ENCODE measurements around the gene ZSCAN22.
"Not testable (repeated sequence)": the region's sequence is repeated elsewhere in the genome, so short reads cannot be mapped to it uniquely, and the experiment has no call there.

Gene ZSCAN22

GRCh38 chr19:58326914-58327726 is at the start of gene ZSCAN22:
TSS of gene ZSCAN22 (plus strand) at chr19:58326994. CDS start at chr19:58334803, 7,809 bp downstream.
- peak; percentile 79 for DNase-seq

- no peak for DNase-seq
Measured at GRCh38 chr19:58277197-58277596, 49.6 kb upstream of the ZSCAN22 start.

DNA sequence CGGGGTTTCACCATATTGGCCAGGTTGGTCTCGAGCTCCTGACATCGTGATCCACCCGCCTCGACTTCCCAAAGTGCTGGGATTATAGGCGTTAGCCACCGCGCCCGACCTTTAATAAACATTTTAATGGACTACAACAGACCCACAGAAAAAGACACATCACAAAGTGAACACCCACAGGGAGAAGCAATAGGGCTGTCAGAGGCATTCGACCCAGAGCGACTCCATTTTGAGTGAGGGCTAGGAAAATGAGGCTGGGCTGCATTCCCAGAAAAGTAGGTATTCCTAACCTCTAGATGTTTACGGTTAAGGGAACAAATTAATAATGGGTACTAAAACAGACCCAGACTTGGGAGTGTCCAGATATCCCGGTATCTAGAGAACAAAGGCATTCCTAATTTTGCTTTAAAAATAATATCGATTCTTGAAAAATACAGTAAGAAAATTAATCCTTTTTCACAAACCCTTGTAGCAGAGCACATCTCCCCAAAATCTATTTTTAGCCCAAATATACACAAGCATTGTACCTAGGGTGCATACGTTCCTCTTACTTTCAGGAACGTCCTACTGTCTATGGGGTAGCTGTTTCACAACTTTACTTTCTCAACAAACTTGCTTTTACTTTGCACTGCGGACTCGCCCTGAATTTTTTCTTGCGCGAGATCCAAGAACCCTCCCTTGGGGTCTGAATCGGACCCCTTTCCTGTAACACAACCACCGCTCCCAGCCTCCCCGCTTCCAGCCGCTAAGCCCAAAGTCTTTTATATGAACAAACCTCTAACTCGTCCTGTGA is 48.9 kb upstream of the ZSCAN22 start:
- no peak for DNase-seq

- DNase-seq = peak; percentile 94
Measured at GRCh38 chr19:58278541-58279041, 48.2 kb upstream of the ZSCAN22 start, which contains the start of gene ZNF8. TSS of gene ZNF8 (plus strand) at chr19:58278955. CDS start at chr19:58279082, 127 bp downstream.

GRCh38 chr19:58279042-58279924 is 47.5 kb upstream of the ZSCAN22 start:
- DNase-seq = no peak

- no peak for DNase-seq
Measured at GRCh38 chr19:58279925-58280316, 46.9 kb upstream of the ZSCAN22 start.

DNA sequence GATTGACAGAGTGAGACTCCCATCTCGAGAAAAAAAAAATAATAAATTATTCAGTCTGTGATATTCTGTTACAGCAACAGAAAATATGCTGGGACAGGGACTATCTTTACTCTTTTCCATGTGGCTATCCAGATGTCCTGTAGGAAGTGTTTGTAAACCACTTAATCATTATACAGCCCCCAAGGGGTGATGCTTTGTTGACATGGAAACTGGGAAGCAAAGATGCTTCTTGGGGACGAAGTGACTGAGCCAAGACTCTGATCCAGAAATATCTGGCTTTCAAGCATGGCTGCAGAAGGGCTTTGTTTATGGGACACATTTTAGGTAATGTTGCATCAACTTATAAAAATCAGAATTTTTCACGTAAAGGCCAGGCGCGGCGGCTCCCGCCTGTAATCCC is 42.6 kb upstream of the ZSCAN22 start:
- no peak for DNase-seq

DNA sequence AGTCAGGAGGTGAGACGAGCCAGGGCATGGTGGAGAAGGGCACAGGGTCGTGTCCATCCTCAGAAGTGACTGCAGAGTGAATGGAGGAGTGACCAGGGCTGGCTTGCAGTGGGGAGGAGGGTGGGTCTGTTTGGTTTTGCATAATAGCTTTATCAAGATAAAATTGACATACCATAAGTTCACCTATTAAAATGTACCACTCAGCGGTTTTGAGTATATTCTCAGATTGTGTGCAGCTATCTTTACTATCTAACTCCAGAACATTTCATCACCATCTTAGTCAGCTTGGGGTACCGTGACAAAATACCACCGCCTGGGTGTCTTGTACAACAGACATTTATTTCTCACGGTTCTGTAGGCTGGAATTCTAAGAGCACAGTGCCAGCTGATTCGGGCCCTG is 34.9 kb upstream of the ZSCAN22 start:
- no peak for DNase-seq

DNA sequence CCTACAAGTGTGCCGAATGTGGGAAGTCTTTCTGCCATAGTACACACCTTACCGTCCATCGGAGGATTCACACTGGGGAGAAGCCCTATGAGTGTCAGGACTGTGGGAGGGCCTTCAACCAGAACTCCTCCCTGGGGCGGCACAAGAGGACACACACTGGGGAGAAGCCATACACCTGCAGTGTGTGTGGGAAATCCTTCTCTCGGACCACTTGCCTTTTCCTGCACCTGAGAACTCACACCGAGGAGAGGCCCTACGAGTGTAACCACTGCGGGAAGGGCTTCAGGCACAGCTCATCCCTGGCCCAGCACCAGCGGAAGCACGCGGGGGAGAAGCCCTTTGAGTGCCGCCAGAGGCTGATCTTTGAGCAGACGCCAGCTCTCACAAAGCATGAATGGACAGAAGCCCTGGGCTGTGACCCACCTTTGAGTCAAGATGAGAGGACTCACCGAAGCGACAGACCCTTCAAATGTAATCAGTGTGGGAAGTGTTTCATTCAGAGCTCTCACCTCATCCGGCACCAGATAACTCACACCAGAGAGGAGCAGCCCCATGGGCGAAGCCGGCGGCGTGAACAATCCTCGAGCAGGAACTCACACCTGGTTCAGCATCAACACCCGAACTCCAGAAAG is 31.9 kb upstream of the ZSCAN22 start:
- DNase-seq = no peak

- DNase-seq = no peak
Measured at GRCh38 chr19:58296104-58296503, 30.7 kb upstream of the ZSCAN22 start.

DNA sequence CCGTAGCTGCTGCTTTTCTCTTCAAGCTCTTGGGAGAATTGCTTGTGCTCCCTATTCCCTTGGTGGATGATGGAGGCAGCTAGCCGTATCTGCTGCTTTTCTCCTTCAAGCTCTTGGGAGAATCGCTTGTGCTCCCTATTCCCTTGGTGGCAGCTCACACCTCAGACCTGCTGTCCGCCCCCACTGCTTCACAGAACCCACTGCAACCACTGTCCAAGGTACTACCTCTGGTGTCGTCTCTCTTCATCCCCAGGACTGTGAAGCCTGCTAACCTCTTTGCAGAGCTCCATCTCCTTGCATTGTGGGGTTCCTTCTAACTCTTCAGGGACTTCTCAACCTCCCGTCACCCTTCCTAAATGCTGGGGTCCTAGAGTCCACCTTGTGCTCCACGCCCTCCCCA is 26.2 kb upstream of the ZSCAN22 start:
- no peak for DNase-seq

- no peak for DNase-seq
Measured at GRCh38 chr19:58304255-58304654, 22.5 kb upstream of the ZSCAN22 start.

- DNase-seq = no peak
Measured at GRCh38 chr19:58304748-58305064, 22.1 kb upstream of the ZSCAN22 start.

DNA sequence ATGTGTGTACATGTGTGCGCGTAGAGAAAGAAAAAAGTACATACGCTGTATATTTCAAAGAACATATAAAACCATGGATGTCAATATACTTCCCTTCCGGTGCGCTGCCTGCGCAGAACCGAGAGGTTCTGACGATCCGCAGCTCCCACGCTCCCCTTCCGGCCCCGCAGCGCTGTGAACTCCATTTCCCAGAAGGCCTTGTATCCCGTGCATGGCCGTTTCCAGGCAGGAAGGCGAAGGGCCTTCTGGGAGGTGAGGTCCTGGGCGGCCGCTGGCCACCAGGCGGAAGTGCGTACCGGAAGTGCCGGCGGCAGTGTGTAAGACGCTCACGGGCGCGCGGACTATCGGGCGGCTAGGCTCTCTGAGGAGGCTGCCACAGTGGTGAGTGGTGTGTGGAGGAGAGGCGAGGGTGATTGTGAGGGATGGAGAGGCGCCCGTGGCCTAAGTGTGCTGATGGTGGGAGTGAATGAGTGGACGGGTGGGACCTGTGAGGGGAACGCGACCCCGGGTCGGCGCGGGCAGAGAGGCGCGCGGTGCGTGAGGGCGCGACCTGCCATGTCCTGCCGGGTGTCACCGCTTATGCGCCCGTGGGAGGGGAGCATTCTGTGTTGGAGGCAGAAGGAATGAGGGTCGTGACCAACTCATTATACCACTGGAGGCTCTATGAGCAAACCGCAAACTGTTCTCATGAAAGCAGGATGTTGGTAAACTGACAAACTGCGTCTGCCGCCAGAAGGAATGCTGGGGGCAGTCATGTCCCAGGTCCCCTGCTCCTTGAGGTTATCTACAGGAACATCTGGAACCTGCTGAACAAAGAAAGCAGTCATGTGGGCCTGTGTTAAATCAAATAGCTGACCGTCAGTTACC is 21.5 kb upstream of the ZSCAN22 start, which contains the start of gene ERVK3-1:
Gene ERVK3-1, plus strand, starts transcription at position 313 of the 867 bp plus-strand sequence. CDS start 6,792 bp downstream, outside the sequence.
- DNase-seq = peak; percentile 82

DNA sequence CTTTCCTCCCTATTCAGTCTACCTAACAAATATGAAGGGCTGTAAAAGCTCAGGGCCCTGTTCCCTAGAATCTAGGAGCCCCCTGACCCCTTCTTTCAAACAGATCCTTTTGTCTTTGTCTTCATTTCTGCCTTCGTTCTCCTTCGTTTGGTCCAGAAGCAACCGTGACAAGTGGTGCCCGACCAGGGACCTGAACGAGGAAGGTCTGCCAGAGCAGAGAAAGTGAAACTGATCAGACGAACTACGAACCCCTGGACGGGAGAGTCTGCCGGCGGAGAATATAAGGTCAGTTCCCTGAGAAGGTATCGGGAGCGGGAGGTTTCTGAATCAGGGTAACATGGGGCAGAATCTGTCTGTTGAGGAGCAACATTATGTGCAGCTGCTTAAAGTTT is 20.9 kb upstream of the ZSCAN22 start:
- DNase-seq = no peak

DNA sequence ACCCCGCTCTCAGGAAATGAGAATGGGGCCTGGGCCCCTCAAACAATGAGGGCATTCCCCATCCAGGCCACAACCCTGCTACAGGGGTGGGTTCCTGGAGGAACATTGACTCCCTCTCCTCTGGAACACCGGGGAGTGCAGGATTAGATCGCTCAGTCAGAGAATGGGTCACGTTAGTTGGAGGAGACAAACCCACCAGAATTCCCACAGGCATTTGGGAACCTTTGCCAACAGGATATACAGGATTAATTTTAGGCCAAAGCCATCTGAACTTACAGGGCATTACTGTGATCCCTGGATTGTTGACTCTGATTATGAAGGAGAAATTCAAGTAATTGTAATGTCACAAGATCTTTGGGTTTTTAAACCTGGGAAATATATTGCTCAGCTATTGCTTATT is 19.1 kb upstream of the ZSCAN22 start:
- DNase-seq = no peak

DNA sequence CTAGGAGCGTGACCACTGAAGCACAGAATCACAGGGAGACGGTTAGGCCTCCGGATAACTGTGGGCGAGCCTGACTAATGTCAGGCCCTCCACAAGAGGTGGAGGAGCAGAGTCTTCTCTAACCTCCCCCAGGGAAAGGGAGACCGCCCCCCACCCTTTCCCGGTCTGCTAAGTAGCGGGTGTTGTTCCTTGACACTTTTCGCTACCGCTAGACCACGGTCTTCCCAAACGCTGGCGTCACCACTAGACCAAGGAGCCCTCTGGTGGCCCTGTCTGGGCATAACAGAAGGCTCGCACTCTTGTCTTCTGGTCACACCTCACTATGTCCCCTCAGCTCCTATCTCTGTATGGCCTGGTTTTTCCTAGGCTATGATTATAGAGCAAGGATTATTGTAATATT is 16.1 kb upstream of the ZSCAN22 start:
- not testable (repeated sequence) for DNase-seq

GRCh38 chr19:58311345-58311865 is 15.4 kb upstream of the ZSCAN22 start:
- no peak for DNase-seq

DNA sequence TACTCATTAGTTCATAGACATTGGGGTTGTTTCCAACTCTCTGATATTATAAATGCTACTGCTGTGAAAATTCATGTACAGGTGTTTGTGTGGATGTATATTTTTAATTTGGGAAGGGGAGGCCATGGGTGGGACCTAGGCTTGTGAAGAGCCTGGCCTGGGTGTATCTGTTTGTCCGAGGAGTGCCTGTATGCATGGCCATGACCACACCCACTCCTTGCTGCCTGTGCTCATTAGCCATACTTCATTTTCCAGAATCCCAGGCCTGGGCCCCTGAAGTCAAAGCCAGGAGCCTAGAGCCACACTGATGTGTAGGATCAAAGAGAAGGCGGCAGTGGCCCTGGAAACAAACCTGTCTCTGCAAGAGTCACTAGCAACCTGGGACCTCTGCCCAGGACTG is 11.2 kb upstream of the ZSCAN22 start:
- DNase-seq = no peak

- DNase-seq = no peak
Measured at GRCh38 chr19:58317476-58318072, 9.2 kb upstream of the ZSCAN22 start.

DNA sequence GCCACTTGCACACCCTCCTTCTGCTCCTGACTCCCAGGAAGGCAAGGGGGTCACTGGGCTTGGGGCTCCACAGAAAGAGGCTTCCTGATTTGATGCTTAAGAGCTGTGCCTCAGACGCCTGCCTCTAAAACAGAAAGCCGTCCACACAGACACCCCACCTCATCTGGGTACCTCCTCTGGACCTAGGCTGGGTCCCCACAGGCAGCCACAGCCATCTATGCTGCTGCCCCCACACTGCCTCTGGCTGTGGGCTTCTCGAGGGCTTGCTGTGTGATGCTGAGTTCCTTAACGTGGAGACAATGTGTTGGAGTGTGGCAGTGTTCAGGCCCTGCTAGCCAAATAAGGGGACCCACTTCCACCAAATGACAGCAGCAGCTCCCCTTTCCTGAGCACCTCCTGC is 8.5 kb upstream of the ZSCAN22 start:
- DNase-seq = no peak

Measured in T1000 (cell line).